CD4-positive, alpha-beta T cell treated with Interleukin-4 for 1 hour (primary cell): ENCODE data around the gene MAML2.
A peak's percentile ranks its signal among the peaks of the same experiment; 100 is the strongest.

Experiments
- DNase-seq, 2 donors: peaks; one replicate each; pipeline ENCODE4 v3.0.0-alpha.2; 2020 to 2022

Gene MAML2

DNA sequence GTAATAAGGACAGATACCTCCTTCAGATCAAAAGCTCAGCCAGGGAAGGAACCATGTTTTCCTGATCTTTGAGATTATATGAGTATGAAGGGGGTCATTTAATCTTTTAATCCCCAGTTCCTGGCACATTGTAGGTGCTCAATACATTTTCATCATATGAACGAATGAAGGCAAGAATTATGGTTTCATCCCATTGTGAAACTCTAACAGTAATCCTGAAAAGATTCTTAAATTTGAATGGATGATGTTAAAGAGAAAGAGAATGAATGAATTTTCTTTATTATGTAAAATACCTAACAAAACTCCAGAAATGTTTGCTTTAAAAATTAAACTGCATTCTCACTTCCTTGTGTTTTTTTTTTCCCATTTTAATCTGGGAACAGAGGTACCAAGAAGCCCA lies 256.9 kb downstream of the MAML2 start:
- no peak for DNase-seq

DNA sequence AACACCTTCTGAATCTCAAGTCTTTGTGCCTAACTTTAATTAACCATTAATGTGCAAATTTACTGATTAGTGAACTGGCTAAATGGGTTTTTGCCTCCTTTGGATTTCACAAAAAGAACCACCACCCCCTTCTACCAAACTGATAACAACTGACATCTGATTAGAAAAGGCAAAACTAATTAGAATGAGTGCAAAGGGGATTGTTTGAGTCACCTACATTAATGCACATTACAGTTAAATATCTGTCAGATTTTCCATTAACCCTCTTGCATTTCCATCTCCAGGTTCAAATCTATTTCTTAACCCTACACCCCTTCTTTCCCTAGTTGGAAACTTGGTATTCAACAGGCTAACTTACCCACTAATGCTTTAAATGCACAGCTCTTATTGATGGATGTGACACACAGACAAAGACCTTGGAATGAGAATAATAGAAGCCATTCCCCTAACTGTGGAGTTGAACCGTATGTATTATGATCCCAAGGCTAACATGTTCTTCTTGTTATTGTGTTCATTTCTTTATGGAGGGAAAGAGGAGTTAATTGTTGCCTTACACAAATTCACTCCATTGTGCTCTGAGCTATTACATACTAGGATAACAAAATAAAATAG lies 257.6 kb downstream of the MAML2 start:
- no peak for DNase-seq

DNA sequence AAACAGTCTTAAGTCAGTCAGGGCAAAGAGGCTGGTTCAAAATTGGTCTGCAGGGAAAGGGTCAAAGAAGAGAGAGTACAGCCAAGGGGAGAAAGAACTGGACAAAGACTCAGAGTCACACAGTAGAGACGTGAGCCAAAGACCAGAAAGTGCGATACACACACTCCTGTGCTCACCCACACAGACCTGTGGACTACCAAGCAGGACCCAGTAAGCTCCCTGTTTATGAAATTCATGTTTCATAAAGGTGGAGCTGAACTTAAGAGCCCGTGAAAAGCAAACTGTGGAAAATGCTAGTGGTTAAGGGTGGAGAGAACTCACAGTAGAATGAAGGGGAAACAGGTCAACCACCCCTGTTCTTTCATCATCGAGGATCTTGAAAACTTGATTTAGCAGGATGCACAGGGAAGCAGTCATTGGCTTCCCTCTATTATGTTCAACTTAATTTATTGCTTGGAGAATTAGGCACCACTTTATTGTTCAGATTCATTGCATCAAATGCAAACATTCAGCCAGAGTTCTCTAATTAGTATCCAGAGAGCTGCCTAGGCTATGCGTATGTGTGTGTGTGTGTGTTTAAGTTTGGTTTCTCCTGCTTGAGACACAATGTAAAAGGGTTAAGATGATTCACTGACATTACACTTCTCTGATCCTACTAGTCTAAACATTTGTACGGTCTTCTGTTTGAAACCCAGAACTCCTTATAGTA lies 258.2 kb downstream of the MAML2 start:
- no peak for DNase-seq

DNA sequence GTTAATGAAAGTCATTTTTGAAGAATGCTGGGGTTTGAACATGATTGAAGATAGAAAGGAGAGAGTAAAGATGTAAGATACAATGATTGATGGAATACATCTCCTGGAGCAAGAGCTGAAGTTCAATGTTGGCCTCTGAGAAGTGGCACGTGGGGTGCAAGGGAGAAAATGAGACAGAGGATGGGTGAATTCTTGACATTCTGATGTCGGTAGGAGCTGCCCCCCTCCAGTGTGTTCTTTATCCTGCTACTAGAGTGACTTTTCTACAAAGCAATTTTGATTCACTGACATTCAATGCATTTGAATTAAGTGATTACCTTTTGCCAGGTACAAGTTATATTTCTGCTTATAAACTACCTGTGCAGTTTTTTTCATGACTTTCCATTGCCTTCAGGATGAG lies 260.1 kb downstream of the MAML2 start:
- DNase-seq: no peak

DNA sequence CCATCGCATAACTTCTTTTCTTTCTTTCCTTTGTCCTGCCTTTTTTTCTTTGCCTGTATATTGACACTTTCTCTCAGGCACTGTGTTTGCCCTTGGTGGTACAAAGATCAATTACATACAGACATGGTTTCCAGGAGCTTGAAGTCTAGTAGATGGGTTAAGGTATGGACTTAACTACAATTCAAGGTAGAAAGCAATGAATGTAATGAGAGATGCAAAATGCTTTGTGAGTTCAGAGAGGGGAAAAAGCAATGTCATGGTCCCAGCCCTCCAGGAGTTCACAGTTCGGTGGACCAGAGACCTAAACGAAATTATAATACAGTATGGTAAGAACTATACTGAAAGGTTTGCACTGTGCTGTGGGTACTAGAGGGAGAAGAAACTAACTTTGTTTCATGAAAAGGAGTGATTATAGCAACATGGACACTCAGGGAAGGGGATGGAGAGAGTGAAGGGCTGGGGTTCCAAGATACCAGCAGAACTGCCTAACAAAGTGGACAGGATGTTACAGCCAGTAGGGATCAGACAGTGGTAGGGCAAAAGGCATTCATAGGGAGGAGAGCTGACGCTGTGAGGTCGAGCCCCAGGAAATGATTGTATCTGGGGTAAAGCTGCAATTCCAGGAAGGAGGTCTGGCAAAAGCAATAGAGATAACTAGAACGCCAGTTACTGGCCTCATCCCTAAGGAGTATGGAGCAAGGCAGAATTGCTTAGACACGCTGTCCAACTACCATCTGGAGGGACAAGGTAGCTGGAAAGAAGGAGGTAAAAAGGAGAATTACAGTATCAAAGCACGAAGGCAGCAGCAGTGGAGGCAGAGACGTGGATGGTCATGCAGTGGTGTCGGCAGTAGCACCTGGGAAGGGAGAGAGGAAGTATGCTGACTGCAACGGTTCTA lies 260.7 kb downstream of the MAML2 start:
- DNase-seq: no peak

DNA sequence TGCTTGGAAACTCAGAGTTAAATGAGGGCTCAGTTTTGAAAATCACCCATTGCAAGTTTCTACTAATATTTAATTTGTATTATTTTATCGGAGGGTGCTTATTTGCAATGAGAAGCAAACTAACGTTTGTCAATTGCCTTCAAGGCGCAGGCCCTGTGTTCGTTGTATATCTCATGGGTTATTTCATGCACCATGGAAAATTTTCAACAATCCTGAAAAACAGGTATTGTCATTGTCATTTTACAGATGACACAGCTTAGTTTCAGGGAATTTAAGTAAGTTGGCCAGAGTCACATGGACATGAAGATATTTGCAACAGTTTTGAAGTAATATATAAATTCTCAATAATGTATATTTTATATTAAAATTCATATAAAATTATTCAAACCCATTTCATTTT lies 261.4 kb downstream of the MAML2 start:
- DNase-seq: no peak

DNA sequence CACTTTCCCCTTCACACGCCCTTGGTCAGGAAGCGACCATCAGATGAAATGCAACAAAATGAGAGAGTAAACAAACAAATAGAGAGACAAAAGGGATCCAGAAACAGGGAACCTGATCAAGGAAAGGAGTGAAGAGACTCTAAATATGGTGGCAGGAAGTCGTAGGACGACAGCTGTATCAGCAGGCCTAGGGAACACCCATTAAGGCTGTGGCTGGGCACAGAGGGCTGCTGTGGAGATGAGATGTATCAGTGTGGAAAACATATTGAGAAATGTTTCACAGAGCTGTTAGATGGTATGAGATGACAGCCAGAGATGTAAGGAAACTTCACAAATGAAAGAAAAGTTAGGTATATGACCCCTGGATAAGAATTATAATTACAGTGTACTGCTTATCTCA lies 263.3 kb downstream of the MAML2 start:
- no peak for DNase-seq

DNA sequence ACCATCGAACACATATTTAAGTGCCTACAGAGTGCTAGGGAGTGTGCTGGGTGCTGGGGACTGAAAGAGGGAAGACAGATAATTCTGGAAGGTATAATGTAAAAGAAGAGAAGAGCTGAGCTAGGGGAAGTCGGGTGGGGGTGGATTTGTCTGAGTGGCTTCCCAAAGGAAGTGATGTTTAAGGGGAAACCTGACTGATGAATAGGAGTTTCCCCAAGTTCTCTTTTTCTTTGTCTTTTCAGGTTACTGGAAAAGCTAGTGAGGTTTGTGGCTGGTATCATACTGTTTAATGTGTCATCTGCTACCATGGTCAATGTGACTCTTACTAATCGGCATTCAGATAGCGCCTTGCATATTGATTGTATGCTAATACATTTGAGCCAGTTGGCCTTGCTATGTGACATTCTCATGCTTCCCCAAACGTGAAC lies 267.4 kb downstream of the MAML2 start:
- DNase-seq: no peak

DNA sequence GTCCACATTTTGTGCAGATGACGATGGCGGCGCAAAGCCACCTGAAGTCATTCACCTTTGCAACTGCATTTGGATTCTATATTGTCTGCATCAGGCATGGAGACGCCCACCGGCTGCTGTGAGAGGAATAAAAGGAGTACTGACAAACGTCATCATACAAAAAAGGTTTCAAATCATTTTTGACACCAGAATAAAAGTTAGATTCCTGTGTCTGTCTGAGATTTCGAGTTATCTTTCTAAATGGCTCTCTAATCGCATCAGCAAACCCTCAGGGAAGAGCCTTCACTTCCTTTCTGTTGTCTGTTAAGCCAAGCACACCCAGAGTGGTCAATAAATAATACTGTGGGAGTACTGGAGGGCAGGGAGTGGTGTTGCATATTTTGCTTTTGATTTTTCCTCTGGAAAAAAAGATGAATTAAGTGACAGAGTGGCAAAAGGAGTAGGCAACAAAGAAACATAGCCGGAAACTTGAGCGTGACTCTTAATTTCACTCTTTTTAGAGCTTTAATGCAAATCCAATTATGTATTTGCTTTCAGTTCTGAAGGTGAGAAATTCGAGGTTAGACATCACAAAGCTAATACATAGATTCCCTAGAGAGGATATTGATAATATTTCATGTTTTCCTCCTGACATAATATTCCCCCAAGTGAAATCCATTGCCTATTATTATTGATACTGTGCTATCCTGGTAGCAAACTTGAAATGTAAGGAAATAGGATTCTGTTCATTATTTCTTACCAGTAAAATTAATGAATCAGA lies 268.3 kb downstream of the MAML2 start:
- DNase-seq: no peak

DNA sequence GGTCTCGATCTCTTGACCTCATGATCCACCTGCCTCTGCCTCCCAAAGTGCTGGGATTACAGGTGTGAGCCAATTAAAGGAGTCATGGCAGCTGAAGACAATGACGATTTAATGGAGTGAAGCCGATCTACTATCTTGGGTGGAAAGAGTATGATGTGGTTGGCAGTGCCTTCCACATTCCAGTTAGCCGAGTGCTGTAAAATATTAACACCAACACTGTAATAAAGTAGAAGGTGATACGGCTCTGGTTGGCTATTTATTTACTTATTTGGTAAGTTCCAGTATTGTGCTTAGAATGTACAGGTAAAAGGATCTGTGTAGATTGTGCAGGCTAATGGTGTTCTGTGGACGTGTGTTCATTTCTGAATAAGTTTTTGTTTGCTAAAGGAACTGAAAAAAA lies 269.5 kb downstream of the MAML2 start:
- DNase-seq: no peak

DNA sequence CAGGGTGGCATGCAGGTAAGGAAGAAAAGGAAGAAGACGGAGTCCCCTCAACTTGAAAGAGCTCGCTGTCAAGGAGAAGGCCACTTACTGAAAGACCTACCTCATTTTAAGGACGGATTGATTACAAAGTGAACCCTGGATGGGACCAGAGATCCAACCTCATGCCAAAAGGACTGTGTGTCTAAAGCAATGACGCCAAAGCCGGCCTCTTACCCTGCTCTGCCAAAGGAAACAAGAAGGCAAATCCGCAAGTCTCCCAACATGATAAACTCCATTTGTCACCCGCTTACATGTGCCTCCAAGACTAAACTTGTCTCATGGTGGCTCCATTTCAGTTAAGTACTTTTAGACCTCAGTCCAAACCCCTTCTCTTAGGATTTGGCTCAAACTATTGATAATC lies 270.4 kb downstream of the MAML2 start:
- no peak for DNase-seq

DNA sequence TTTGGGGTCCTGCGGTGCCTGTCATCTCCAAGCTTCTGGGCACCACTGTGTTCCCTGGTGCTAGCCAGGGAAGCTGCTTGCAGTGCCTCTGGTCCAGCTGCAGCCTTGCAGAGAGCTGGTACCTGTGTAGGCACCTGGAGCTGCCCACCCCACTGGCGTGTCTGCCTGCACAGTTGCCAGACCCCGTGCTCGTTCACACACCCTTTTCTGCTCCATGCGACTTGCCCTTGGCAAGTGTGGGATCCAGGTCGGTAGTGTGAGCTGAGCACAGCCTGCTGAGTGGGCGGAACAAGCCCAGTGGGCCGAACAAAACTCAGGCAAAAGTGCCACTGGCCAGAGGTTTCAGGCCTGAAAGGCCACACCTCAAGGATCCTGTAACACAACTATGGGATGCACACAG lies 272.5 kb downstream of the MAML2 start:
- DNase-seq: no peak

DNA sequence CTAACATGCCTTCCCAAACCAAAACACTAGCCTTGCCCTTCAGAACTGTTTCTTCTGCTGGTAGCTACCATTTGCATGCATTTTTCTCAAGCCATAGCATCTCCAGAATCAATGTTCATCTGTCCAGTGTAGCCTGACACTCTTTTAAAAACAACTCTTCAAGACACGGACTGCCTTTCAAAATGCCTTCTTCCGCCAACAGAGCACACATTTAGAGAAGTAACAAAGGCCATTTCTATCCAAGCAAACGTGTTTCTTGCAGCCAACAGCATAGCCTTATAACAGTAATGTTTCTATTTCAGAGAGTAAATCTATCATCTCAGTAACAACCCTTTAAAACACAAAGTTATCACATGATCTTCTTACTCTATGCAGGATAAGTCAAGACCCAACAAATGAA lies 275.8 kb downstream of the MAML2 start:
- no peak for DNase-seq

DNA sequence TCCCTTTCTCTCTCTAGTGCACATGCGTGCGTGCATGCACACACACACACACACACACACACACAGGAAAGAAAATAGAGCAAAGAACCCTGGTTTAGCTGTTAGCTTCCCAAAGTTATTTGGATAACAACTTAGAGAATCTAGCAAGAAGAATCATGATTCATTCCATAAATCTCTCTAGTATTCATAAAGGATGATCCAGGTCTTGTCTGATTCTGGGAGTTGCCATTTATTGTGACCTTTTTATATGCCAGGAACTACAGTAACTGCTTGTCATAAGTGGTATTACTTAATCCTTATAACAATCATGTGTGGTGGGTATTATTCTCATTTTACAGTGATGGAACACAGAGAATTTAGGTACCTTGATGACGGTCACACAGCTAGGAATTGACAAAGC lies 277.6 kb downstream of the MAML2 start:
- no peak for DNase-seq

DNA sequence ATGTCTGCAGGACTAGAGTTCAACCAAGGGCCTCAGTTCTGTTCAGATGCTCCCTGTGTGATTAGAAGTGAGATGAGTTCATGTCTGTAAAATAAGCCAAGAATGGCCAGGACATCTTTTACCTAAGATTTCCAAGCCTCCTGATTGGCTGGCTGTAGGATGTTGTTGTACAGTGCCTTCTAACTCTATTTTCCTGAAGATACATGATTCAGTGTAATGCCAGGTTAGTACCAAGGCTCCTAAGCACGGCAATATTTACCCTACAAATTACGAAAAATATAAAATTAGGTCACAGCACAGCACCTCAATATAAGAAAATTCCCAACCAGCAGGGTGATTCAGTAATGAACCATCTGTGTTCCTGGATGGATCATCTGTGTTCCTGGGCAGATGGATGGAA lies 279.1 kb downstream of the MAML2 start:
- DNase-seq: no peak

DNA sequence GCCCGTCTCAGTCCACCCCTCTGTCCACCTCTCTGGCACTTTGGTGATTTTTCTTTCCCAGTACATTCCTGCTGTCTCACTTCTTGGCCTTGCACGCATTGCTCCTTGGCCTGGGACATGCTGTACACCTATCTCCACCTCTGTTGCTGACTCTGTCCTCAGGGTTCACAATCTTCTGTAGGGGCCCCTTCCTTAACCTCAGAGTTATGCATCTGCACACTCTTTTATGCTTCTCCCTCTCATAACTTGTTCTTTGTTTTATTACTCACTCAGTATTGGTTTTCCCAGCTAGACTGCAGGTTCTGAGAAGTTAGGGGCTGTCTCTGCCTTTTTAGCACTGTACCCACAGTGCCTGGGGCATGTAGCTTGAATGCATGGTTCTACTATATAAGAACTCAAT lies 279.9 kb downstream of the MAML2 start:
- DNase-seq: no peak

DNA sequence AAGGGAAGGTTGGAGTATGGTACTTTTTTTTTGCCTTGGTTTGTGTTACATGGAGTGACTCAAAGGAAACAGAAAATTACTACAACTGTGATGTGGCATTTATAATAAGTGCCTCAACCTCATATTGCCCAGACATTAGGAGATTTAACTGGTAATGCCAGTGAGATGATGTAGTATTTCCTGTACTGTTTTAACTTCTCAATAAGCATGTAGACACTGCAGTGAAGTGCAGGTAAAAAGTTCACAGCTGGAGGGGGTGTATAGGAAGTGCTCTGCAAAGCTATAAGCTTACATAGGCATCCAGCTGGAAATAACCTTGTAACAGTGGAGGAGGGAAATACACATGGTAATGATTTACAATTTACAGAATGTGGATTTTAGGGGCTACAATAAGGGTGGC lies 280.9 kb downstream of the MAML2 start:
- peak; percentile 13 to 41 for DNase-seq

DNA sequence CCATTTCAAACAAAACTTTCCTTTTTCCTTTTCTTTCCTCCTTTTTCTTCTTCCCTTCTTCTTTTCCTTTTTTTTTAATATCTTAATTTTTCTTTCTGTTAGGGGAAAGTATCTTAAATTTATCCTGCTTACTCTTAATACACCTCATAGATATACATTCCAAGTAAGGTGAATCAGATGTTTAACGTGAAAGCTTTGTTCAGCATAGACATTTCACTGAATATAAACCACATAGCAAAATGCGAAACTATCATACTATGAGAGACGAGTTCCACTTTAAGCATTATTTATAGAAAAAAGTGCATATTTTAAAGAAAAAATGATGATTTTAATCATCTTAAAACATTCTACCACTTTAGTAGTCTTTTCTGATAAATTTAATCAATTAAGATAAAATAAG lies 281.3 kb downstream of the MAML2 start:
- DNase-seq: no peak

DNA sequence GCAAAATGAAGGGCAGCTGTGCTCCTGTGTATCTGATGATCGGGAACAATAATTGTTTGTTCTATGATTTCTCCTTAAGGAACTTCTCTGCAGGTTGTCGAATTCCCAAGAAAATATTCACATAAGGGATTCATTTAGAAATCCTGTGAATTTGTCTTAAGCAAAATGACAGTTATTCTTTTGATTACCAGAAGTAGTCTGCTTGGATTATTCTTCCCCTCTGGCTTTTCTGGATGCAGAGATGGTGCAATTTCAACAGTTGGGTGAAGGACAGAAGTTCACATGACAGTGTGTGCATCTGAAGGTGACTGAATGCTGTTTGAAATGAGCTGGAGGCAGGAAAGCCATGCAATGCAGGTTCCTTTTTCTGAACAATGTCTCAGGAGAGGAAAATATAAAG lies 281.9 kb downstream of the MAML2 start:
- no peak for DNase-seq

DNA sequence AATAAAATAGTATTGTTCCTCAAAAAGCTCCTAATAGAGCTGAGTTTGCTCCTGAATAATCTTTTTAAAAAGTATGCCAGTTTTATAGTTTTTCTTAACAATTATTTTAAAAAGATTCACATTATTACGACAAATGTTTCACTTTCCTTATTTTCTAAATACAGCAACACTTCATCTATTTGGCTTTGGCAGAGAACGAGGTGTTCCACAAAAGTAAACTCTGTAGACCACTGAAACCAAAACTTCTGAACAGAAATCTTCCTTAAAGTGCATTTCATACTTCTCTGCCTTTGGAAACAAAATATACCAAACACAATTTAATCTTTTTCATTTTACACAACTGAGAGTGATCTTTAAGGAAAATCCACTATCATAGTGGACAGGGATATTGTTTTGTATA lies 285.5 kb downstream of the MAML2 start:
- no peak for DNase-seq

DNA sequence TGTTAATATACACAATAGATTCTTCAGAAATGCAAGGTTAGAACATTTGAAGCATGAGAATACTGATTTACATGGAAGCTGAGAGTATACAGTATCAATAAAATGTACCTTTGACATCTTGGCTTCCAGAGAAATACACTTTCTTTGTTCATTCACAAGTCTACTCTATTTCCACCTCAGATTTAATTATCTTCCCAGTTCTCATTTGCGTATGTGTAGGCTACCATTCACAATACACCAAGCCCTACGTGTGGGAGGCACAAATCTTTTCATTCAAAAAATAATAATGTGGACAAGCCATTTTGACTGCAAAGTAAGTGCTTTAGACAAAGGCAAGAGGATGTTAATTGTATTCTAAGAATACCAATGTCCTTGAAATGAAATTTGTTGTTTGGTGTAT lies 286.4 kb downstream of the MAML2 start:
- DNase-seq: no peak

DNA sequence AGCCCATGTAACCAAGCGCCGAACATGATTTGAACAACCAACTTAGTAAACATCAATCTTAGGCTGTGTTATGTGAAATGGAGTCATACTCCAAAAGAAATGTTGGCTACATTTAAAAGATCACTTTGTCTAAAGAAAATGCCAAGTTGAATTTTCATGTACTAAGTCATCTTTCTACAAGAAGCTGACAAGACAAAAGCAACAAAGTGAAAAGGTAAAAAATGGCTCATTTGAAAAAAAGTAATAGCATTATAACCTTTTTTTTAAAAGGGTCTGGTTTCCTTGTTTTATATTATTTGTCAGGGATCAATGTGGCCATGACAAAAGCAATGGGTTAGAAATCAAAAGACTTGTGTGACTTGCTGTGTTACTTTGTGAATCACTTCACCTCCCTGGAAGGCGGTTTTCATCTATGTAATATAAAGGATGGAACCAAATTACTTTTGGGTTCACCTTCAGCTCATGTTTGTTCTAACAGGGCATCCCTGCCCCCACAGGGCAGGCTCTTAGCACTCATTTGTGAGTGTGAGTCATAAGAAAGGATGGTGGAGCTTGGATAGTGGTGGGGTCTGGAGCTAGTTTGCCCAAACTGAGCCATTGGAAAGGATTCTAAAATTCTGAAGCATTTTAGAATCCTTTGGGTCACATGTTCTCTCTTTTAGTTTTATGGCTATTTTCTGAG lies 287.1 kb downstream of the MAML2 start:
- DNase-seq: no peak
